HG03103 (cell line): ENCODE data around the gene PLEKHA1.

Source experiments
- ATAC-seq: cut with Tn5 transposase; IDR thresholded peaks from one replicate; pipeline ENCODE4 v1.9.1; 2021; ENCODE audit warnings: low read depth; ENCODE audit not compliant: unreplicated experiment

The PLEKHA1 gene

GRCh38 chr10:122374237-122374858 is at the start of gene PLEKHA1:
Gene PLEKHA1, plus strand, starts transcription at chr10:122374708. Its CDS starts 18,493 bp downstream, at chr10:122393201.
- peak; percentile 80 for ATAC-seq

- no peak for ATAC-seq
Observed at GRCh38 chr10:122325235-122325634, 49.3 kb upstream of the PLEKHA1 start.

- peak; percentile 52 for ATAC-seq
Observed at GRCh38 chr10:122326385-122326784, 48.1 kb upstream of the PLEKHA1 start.

GRCh38 chr10:122326806-122327205 is 47.7 kb upstream of the PLEKHA1 start:
- no peak for ATAC-seq

GRCh38 chr10:122327237-122328206 is 47.0 kb upstream of the PLEKHA1 start:
- no peak for ATAC-seq

DNA sequence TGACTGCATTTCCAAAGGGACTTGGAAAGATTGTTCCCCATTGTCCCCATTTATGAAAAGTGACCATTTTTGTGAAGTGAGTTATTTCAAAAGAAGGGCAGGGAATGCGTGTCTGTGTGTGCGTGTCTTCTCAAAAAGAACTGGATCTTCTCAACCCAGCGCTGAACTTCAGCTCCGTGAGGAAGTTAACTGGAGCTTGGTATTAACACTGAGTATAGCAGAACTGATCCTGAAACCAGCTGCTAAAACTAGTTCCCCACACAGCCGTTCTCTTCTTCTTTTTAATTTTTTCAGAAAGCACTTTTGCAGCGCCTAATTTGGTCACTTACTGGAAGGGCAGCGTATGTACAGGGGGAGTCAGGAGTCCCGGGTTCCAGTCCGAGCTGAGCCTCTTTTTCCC is 45.8 kb upstream of the PLEKHA1 start:
- ATAC-seq: no peak

- no peak for ATAC-seq
Observed at GRCh38 chr10:122329416-122329815, 45.1 kb upstream of the PLEKHA1 start.

DNA sequence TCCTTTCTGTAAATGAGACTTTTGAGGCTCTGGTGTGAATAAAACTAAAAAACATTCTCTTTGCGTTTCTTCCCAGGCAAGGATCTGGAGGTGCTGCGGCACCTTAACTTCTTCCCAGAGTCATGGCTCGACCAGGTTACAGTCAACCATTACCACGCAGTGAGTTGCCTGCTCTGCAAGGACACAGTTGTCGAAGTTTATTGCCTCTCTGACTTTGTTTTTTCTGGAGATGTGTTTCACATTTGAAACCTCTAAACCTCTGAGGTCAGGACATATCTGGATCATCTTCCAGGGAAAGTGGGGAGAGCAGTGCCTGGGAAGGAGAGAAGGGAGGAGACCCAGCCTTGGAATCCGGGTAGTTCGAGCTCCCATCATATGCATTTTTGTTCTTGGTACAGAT is 43.4 kb upstream of the PLEKHA1 start:
- no peak for ATAC-seq

DNA sequence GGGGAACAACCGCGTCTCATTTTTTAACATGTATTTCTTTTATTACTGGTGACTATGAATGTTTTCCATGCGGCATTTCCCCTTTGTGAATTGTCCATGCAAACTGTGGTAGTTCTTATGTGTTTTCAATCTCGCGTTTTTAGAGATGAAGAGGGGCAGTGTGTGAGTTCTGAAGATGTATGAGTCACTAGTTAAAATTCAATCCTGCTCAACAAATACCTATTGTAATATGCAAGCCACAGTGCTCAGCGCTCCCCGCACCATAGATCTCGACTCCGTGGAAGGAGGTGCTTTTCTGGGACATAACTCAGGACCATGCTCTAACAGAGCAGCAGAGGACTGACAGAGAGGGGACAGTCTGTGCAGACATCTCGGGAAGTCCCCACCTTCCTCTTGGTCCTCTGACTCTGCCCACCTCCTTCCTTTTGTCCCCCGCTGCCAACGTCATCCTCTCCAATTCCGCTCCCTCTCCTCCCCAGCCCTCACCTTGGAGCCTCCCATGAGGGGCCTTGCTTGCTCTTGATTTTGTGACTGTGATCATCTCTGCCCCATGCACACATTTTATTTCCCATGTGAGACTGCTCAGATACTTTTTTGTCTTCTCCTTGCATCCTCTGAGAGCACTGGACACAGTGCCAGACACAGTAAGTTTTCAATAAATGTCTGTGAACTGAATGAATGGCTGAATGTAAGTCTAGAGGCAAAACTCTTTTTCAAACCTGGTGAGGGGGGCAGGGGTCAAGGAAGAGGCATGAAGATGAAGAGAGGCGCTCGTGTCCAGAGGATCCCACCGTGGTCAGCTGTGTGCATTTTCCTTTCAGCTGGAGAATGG is 42.7 kb upstream of the PLEKHA1 start:
- ATAC-seq: no peak

DNA sequence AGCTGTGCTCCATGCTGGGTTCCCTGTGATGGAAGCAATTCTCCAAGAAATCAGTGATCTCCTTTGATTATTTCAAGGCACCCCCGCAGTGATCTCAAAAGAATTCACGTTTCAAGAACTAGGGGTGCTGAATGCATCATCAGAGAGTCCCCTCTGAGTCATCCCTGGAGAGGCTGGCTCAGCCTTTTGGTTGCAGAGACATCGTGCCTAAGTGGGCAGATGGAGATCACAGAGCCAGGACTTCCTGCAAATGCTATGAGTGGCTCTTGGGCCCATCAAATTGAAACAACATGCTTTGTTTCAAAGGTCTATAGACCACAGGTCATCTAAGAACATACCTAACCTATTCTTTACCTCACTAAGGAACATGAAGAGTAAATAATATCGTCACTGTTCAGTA is 41.5 kb upstream of the PLEKHA1 start:
- no peak for ATAC-seq

DNA sequence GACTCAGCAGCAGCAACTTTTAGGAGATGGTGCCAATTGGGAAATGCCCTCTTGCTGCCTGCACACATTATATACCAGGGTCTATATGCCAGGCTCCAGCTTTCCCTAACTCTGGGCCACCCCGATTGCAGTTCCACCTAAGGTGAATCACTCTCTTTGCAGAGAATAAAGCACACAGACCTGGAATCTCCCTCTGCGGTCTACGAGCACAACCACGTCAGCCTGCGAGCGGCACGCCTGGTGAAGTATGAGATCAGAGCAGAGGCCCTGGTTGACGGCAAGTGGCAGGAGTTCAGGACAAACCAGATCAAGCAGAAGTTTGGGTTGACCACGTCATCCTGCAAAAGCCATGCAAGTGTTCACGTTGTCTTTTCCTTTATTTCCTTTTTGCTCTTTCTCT is 38.2 kb upstream of the PLEKHA1 start:
- no peak for ATAC-seq

DNA sequence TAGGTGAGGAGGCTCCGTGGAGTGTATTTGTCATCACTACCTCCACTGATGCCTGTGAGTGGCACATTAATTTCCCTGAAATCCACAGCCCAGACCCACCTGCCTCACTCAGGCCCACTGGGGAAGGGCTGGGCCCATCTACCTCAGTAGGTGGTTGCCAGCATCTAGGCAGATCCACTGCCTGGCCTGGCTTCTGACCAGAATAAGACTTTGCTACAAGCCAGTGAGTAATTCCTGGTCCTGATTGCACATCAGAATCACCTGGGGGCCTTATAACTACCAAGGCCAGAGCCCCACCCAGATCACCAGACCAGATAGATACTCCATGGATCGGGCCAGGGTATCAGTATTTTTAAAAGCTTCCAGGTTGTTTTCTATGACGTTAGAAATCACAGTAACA is 37.5 kb upstream of the PLEKHA1 start:
- no peak for ATAC-seq

GRCh38 chr10:122338609-122339441 is 35.7 kb upstream of the PLEKHA1 start:
- no peak for ATAC-seq

DNA sequence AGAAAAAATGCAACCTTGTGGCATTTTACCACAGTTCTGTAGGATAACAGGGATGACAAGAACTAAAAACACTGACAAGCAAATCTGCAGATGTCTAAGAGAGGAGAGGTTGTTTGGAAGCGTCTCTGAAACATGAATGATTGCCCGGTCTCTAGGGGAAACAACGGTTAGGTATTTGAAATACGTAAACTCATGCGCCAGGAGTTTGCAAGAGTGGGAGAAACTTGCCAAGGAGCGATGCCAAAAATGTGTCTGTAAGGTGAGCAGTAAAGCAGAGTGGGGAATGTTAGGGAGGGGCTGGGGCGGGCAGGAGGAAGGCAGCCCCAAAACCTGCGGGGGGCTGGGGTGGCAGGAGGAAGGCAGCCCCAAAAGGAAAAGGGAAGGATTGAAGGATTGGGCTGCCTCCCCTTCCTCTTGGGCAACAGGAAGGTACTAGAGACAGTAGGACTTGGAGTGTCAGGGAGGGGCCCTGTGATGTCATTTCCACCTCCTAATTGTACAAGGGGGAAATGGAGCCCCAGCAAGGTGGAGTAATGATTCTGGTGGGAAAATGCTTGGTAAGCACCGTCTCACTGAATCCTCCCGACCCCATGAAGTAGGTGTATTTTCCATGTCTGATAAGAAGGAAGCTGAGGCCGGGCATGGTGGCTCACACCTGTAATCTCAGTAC is 33.2 kb upstream of the PLEKHA1 start:
- ATAC-seq: no peak

- ATAC-seq: no peak
Observed at GRCh38 chr10:122342293-122343134, 32.0 kb upstream of the PLEKHA1 start.

DNA sequence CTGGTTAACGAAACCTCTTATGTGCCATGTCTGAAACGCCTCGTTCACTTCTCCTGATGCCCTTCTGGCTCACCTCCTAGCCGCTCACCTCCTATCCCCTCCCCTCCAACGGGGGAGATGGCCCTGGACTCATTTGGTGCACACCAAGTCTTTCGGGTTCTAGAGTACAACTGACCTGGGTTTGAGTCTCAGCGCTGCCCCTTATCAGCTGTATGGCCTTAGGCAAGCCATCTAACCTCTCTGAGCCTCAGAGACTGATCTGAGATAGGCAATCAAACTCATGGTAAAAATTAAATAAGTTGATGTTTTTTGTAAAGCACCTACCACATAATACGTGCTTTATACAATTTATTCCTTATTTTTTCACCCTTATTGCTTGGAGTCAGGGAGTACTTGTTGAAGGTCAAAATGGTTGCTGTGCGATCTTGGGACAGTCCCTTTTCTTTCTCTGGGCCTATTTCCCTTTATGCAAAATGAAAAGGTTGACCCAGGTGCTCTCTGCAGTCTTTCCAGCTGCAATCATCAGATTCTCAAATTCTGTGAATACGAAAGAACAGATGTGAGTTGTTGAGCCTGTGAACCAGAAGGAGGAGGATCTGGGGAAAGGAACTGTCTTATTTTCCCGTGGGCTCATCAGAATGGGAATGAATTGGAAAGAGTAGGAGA is 31.2 kb upstream of the PLEKHA1 start:
- ATAC-seq: no peak

DNA sequence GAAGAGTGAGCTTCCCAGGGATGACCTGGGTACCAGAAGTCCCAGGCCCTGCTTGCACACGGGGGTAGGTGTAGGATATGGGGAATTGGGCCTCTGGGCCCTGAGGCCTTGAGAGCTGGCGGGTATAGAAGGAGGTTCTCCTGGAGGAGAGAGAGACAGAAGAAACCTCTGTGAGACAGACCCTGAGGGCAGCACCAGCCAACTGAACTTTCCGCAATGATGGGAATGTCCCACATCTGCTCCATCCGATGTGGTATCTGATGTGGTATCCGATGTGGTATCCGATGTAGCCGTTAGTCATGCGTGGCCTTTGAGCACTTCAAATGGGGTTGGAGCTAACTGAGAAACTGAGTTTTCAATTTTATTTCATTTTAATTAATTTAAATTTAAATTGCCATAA is 30.6 kb upstream of the PLEKHA1 start:
- ATAC-seq: no peak

GRCh38 chr10:122344741-122345258 is 29.7 kb upstream of the PLEKHA1 start:
- ATAC-seq: no peak
